ENCODE results near the gene RRAGD.

The RRAGD gene

GRCh38 chr6:89433252-89434149, 21.4 kb upstream of the RRAGD start:
- DNase-seq: peak; percentile 35
- CTCF ChIA-PET: interaction anchor here (1.0 to 3.6 kb wide), 13 partner anchors 10 to 203 kb away, joined by 3 to 43 read pairs (median 5); no protein-coding TSS in a partner anchor

DNA sequence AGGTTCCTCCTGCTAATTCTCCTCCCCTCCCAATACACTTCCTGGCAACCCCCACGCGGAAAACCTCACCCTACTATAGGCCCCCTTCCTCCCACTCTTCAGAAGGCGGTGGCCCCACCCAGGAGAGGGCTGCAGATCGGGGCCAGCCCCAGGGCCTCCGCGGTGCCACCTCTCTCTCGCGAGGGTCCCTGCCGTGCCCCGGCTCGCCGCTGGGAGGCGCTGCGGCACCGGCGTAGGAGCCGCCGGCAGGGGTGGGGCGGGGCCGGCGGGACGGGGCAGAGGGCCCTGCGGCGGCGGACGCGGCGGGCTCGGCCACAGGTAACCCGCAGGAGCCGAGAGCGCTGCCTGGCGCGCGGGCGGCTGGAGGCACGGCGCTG, 20.8 kb upstream of the RRAGD start, which contains the start of gene ANKRD6:
ANKRD6 (plus strand) TSS at position 278 of the 377 bp plus-strand sequence. CDS start 133,825 bp downstream, outside the sequence.
- H3K27me3 Mint-ChIP-seq: peaks cover 56% of the 10 kb centered on the region
- H3K27ac Mint-ChIP-seq: no peak within 1 kb of the TSS
- H3K4me1 Mint-ChIP-seq: peaks cover 20% of the 10 kb centered on the region
- H3K4me3 Mint-ChIP-seq: peak within 1 kb of the TSS; percentile 81
- CTCF ChIA-PET: interaction anchor here (0.6 to 3.6 kb wide), 25 partner anchors 8 to 507 kb away, joined by 3 to 43 read pairs (median 4); no protein-coding TSS in a partner anchor
- no peaks in the 10 kb centered on the region for H3K9me3 Mint-ChIP-seq
- DNase-seq: peak; percentile 81
- H3K36me3 Mint-ChIP-seq: no peaks in the 10 kb centered on the region

More at GRCh38 chr6:89433252-89434149, 21.4 kb upstream of the RRAGD start:
- H3K27ac Mint-ChIP-seq: no peak overlapping the region
- H3K36me3 Mint-ChIP-seq: no peaks in the 10 kb centered on the region
- H3K4me1 Mint-ChIP-seq: peaks cover 20% of the 10 kb centered on the region
- peak overlapping the region; percentile 81 for H3K4me3 Mint-ChIP-seq
- H3K9me3 Mint-ChIP-seq: no peaks in the 10 kb centered on the region
- H3K27me3 Mint-ChIP-seq: peaks cover 56% of the 10 kb centered on the region

GRCh38 chr6:89430201-89430962, 18.3 kb upstream of the RRAGD start:
- Mint-ChIP-seq H3K4me1 (peaks cover 20% of the 10 kb centered on the region), H3K27me3 (peaks cover 55% of the 10 kb centered on the region), H3K27ac (no peak overlapping the region), H3K4me3 (no peak overlapping the region), H3K9me3 (no peaks in the 10 kb centered on the region), H3K36me3 (no peaks in the 10 kb centered on the region)
- CTCF ChIA-PET: interaction anchor here (1.1 to 3.6 kb wide), 5 partner anchors 9 to 179 kb away, joined by 3 to 43 read pairs (median 4); no protein-coding TSS in a partner anchor
- no peak for DNase-seq

DNA sequence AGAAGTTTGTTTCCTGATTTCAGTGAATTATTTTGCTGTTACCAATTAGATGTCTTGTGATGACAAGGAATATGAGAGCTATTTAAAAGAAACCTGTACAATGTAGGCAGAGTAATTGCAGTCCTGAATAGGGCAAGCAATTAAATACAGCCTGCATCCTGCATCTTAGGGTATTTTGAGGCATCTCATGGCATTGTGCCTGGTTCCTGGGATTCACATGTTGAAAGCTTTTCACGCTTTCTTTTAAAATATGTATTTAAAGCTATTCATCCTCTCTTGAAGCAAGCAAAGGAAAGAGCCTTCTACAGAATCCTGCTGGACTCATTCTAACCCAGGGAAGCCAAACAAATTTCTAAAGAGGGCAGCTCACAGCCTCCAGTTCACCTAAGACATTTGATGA, 4.7 kb upstream of the RRAGD start:
- H3K27me3 Mint-ChIP-seq: peaks cover 56% of the 10 kb centered on the region
- H3K4me1 Mint-ChIP-seq: peaks cover 13% of the 10 kb centered on the region
- no peaks in the 10 kb centered on the region for H3K9me3 Mint-ChIP-seq

GRCh38 chr6:89415185-89415584, 3.1 kb upstream of the RRAGD start:
- DNase-seq: no peak
- peaks cover 2% of the 10 kb centered on the region for H3K36me3 Mint-ChIP-seq
- peaks cover 21% of the 10 kb centered on the region for H3K4me1 Mint-ChIP-seq
- H3K4me3 Mint-ChIP-seq: no peak overlapping the region
- H3K27ac Mint-ChIP-seq: no peak overlapping the region
- H3K9me3 Mint-ChIP-seq: no peaks in the 10 kb centered on the region
- H3K27me3 Mint-ChIP-seq: peaks cover 71% of the 10 kb centered on the region
- CTCF ChIA-PET: interaction anchor here (2.8 kb wide), 1 partner anchor 16 kb away, joined by 19 read pairs; the partner anchor contains the start of gene ANKRD6

More for the DNA sequence above, 4.7 kb upstream of the RRAGD start:
- Mint-ChIP-seq H3K36me3 (peaks cover 2% of the 10 kb centered on the region), H3K4me3 (no peak overlapping the region), H3K27ac (no peak overlapping the region)
- CTCF ChIA-PET: interaction anchor here (0.9 to 3.0 kb wide), 5 partner anchors 15 to 193 kb away, joined by 3 to 19 read pairs (median 7); partner anchors contain the start of gene ANKRD6
- DNase-seq: no peak

- H3K4me3 Mint-ChIP-seq: no peak overlapping the region
- no peaks in the 10 kb centered on the region for H3K9me3 Mint-ChIP-seq
- CTCF ChIA-PET: interaction anchor here (0.5 to 2.2 kb wide), 2 partner anchors 34 to 42 kb away, joined by 3 to 13 read pairs; no protein-coding TSS in a partner anchor
- peaks cover 22% of the 10 kb centered on the region for H3K4me1 Mint-ChIP-seq
- no peak for DNase-seq
- no peak overlapping the region for H3K27ac Mint-ChIP-seq
- H3K36me3 Mint-ChIP-seq: peaks cover 2% of the 10 kb centered on the region
- peaks cover 71% of the 10 kb centered on the region for H3K27me3 Mint-ChIP-seq
Observed at GRCh38 chr6:89414215-89414614, 2.1 kb upstream of the RRAGD start.

DNA sequence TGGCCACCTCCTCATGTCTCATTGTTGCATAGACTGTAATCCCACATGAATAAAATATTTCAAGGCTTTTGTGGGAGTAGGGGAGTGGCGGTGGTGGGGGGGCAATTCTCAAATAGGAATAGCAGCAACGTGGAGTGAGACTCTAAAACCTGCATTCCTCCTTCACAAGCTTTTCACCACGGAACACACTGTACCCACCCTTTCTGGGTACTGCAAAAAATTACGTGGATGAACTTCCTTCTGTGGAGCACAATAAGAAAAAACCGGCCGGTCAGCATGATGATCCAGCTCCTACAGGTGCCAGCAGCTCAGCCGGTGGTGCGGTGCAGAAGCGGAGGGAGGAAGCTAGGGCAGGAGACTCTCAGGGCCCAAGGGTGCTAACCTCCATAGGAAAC, 930 bp upstream of the RRAGD start:
- Mint-ChIP-seq H3K36me3 (peaks cover 2% of the 10 kb centered on the region), H3K9me3 (no peaks in the 10 kb centered on the region), H3K4me1 (peaks cover 24% of the 10 kb centered on the region), H3K27me3 (peaks cover 63% of the 10 kb centered on the region), H3K27ac (no peak overlapping the region), H3K4me3 (peak overlapping the region; percentile 94)
- DNase-seq: peak; percentile 26
- CTCF ChIA-PET: interaction anchor here (1.0 to 2.2 kb wide), 3 partner anchors 20 to 47 kb away, joined by 3 to 13 read pairs (median 5); partner anchors contain the start of gene ANKRD6

- Mint-ChIP-seq H3K27ac (no peak overlapping the region), H3K4me3 (peak overlapping the region; percentile 76), H3K9me3 (no peaks in the 10 kb centered on the region), H3K4me1 (peaks cover 24% of the 10 kb centered on the region), H3K27me3 (peaks cover 65% of the 10 kb centered on the region), H3K36me3 (peaks cover 2% of the 10 kb centered on the region)
- CTCF ChIA-PET: interaction anchor here (0.9 to 3.7 kb wide), 3 partner anchors 35 to 198 kb away, joined by 3 to 16 read pairs (median 4); no protein-coding TSS in a partner anchor
- peak; percentile 61 for DNase-seq
Observed at GRCh38 chr6:89411145-89412070, 665 bp downstream of the RRAGD start.

DNA sequence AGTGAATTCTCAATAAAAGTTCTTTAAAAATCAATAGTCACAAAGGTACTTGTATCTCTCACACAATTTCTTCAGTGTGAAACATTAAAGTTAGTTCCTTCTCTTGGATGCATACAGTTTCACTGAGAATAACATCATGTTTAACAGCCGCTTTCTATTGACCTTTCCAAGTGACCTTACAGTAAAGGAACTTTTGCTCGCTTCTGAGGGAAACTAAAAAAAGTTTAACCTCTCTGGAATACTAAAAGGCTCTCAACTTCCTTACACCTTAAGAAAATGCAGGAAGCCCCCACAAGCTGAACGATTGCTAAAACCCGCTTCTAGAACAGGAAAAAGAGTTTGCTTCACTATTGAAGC, 1.3 kb downstream of the RRAGD start:
- Mint-ChIP-seq H3K36me3 (peaks cover 2% of the 10 kb centered on the region), H3K27ac (peak overlapping the region; percentile 69), H3K9me3 (no peaks in the 10 kb centered on the region), H3K27me3 (peaks cover 69% of the 10 kb centered on the region), H3K4me3 (peak overlapping the region; percentile 76), H3K4me1 (peaks cover 27% of the 10 kb centered on the region)
- CTCF ChIA-PET: interaction anchor here (0.9 to 3.7 kb wide), 3 partner anchors 35 to 199 kb away, joined by 3 to 16 read pairs (median 4); no protein-coding TSS in a partner anchor
- no peak for DNase-seq

GRCh38 chr6:89410231-89410761, 1.8 kb downstream of the RRAGD start:
- peaks cover 27% of the 10 kb centered on the region for H3K4me1 Mint-ChIP-seq

DNA sequence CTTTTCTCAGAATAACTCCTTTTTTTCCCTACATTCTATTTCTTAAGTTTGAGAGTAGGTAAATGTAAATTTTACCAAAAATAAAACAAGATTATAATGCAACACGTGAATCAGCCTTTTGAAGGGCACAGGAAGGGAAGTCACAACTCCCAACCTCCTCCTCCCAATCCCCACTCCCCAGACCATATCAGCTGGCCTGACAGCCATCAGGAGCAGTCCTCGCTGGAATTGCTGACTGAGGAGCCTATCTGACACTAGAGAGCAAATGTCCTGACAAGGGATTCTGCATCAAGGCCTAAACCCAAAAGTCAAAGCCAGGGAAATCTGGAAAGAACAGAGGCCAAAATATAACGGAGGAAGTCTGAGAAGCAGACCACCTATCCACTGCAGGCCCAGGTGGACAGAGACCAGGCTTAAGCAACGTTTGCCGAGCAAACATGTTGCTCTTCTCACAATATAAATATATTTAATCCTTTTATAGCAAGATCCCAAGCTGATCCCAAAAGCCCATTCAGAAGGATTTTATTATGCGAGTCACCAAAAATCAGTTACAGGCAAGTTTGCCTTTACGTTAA, 2.5 kb downstream of the RRAGD start:
- Mint-ChIP-seq H3K4me1 (peaks cover 27% of the 10 kb centered on the region), H3K36me3 (peaks cover 2% of the 10 kb centered on the region), H3K4me3 (no peak overlapping the region), H3K27ac (no peak overlapping the region), H3K27me3 (peaks cover 58% of the 10 kb centered on the region), H3K9me3 (no peaks in the 10 kb centered on the region)
- CTCF ChIA-PET: interaction anchor here (1.7 to 3.7 kb wide), 2 partner anchors 33 to 38 kb away, joined by 4 to 16 read pairs; no protein-coding TSS in a partner anchor
- no peak for DNase-seq

More at GRCh38 chr6:89410231-89410761, 1.8 kb downstream of the RRAGD start:
- H3K4me3 Mint-ChIP-seq: peak overlapping the region; percentile 76
- no peak overlapping the region for H3K27ac Mint-ChIP-seq
- no peaks in the 10 kb centered on the region for H3K9me3 Mint-ChIP-seq
- CTCF ChIA-PET: interaction anchor here (0.9 to 3.7 kb wide), 3 partner anchors 34 to 199 kb away, joined by 3 to 16 read pairs (median 4); no protein-coding TSS in a partner anchor
- H3K36me3 Mint-ChIP-seq: peaks cover 2% of the 10 kb centered on the region
- peaks cover 66% of the 10 kb centered on the region for H3K27me3 Mint-ChIP-seq
- no peak for DNase-seq

DNA sequence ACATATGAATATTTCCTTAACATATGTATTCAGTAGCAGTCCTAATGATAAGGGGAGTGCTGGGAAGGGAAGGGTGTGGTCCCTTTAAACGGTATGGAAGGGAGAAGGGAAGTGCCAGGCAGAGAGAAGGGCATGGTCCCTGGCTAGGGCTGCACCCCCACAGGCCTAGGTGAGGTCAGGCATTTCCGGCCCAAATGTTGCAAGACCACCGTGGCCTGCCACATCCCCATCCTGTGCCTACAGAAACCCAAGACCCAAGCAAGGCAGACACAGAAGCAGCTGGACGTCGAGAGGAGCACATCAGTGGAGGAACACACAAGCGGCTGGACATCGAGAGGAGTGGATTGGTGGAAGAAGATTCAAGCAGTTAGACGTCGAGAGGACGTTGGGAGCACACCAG, 5.9 kb downstream of the RRAGD start:
- Mint-ChIP-seq H3K9me3 (no peaks in the 10 kb centered on the region), H3K27me3 (peaks cover 29% of the 10 kb centered on the region), H3K36me3 (no peaks in the 10 kb centered on the region), H3K4me3 (no peak overlapping the region), H3K27ac (no peak overlapping the region), H3K4me1 (peaks cover 15% of the 10 kb centered on the region)
- no peak for DNase-seq
- CTCF ChIA-PET: interaction anchor here (0.8 kb wide), 1 partner anchor 39 kb away, joined by 3 read pairs; no protein-coding TSS in a partner anchor
